ENCODE measurements around the gene HDHD5. TPM values are rescaled to one million over a fixed set of nuclear protein-coding genes. Genes with fewer than 3 reads are reported as not detected.

The HDHD5 gene
- total RNA-seq, 1 donor from 2014 or later = 50.8 TPM

DNA sequence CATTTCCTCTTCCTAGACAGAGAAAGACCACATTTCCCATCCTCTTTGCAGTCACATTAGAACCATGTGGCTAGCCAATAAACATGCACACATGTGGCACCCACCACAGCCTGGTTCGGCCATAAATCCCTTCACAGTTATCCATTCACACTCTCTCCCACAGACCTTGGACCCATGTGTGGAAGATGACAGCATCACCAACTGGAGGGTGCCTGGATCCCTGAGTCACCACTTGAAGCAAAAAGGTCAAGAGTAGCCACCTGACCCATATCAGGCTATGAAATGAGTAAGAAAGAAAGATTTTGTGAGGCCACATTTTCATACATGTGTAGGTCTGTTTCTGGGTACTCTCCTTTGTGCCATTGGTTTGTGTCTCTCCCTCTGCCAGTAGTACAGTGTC lies 28.9 kb downstream of the HDHD5 start:
- Mint-ChIP-seq H3K36me3 (ENCODE audit: low read depth) (peaks cover 6% of the 10 kb centered on the region), H3K4me1 (peaks cover 7% of the 10 kb centered on the region), H3K27me3 (ENCODE audit: low read depth) (no peaks in the 10 kb centered on the region), H3K9me3 (no peaks in the 10 kb centered on the region), H3K4me3 (no peak overlapping the region), H3K27ac (ENCODE audit: unreplicated experiment) (peak overlapping the region; percentile 5)
- TF ChIP-seq, protein P1, sequence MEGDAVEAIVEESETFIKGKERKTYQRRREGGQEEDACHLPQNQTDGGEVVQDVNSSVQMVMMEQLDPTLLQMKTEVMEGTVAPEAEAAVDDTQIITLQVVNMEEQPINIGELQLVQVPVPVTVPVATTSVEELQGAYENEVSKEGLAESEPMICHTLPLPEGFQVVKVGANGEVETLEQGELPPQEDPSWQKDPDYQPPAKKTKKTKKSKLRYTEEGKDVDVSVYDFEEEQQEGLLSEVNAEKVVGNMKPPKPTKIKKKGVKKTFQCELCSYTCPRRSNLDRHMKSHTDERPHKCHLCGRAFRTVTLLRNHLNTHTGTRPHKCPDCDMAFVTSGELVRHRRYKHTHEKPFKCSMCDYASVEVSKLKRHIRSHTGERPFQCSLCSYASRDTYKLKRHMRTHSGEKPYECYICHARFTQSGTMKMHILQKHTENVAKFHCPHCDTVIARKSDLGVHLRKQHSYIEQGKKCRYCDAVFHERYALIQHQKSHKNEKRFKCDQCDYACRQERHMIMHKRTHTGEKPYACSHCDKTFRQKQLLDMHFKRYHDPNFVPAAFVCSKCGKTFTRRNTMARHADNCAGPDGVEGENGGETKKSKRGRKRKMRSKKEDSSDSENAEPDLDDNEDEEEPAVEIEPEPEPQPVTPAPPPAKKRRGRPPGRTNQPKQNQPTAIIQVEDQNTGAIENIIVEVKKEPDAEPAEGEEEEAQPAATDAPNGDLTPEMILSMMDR (conservative IDR thresholded peaks at IDR 0.05) = no peak
- no peak for DNase-seq (ENCODE audit: low read depth, low spot score)

GRCh38 chr22:17121233-17122195 lies 37.6 kb downstream of the HDHD5 start, which contains the start of gene TMEM121B:
TMEM121B (minus strand) TSS chr22:17121360; CDS start chr22:17121127, 233 bp downstream.
- peak within 1 kb of the TSS; percentile 91 for H3K4me3 Mint-ChIP-seq

GRCh38 chr22:17120711-17121232 lies 38.3 kb downstream of the HDHD5 start:
- no peak overlapping the region for H3K27ac Mint-ChIP-seq (ENCODE audit: unreplicated experiment)
- H3K36me3 Mint-ChIP-seq (ENCODE audit: low read depth) = no peaks in the 10 kb centered on the region
- DNase-seq (ENCODE audit: low read depth, low spot score) = peak; percentile 14

More at GRCh38 chr22:17121233-17122195, 37.6 kb downstream of the HDHD5 start, which contains the start of gene TMEM121B:
- TF ChIP-seq, protein P1 (conservative IDR thresholded peaks at IDR 0.05) = no peak
- Mint-ChIP-seq H3K27ac (ENCODE audit: unreplicated experiment) (peak within 1 kb of the TSS; percentile 91), H3K4me1 (peaks cover 32% of the 10 kb centered on the region), H3K27me3 (ENCODE audit: low read depth) (peaks cover 6% of the 10 kb centered on the region), H3K9me3 (no peaks in the 10 kb centered on the region), H3K36me3 (ENCODE audit: low read depth) (no peaks in the 10 kb centered on the region)
- peak; percentile 75 for DNase-seq (ENCODE audit: low read depth, low spot score)

DNA sequence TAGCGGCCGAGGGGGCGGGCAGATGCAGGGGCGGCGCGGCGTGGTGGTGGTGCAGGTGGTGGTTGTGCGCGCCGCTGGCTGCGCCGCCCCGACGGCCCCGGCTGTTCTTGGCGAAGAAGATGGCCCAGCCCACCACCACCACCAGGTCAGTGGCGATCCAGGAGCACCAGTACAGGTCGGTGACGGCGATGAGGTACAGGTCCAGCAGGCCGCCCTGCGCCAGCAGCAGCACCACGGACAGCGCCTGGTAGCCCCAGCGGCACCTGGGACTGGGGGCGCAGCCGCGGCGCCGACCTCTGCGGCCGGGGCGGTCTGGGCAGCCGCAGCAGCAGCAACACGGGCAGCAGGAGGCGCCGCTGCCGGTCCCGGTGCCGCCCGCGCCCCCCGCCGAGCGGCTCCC lies 38.8 kb downstream of the HDHD5 start:
- H3K27ac Mint-ChIP-seq (ENCODE audit: unreplicated experiment) = no peak overlapping the region
- TF ChIP-seq, protein P1 (conservative IDR thresholded peaks at IDR 0.05) = no peak
- H3K27me3 Mint-ChIP-seq (ENCODE audit: low read depth) = peaks cover 6% of the 10 kb centered on the region
- no peaks in the 10 kb centered on the region for H3K9me3 Mint-ChIP-seq
- H3K4me3 Mint-ChIP-seq = no peak overlapping the region
- peaks cover 34% of the 10 kb centered on the region for H3K4me1 Mint-ChIP-seq
- DNase-seq (ENCODE audit: low read depth, low spot score) = peak; percentile 59
- H3K36me3 Mint-ChIP-seq (ENCODE audit: low read depth) = no peaks in the 10 kb centered on the region

More at GRCh38 chr22:17120711-17121232, 38.3 kb downstream of the HDHD5 start:
- no peaks in the 10 kb centered on the region for H3K9me3 Mint-ChIP-seq
- H3K4me3 Mint-ChIP-seq = no peak overlapping the region
- TF ChIP-seq, protein P1 (conservative IDR thresholded peaks at IDR 0.05) = no peak
- peaks cover 6% of the 10 kb centered on the region for H3K27me3 Mint-ChIP-seq (ENCODE audit: low read depth)
- peaks cover 34% of the 10 kb centered on the region for H3K4me1 Mint-ChIP-seq

DNA sequence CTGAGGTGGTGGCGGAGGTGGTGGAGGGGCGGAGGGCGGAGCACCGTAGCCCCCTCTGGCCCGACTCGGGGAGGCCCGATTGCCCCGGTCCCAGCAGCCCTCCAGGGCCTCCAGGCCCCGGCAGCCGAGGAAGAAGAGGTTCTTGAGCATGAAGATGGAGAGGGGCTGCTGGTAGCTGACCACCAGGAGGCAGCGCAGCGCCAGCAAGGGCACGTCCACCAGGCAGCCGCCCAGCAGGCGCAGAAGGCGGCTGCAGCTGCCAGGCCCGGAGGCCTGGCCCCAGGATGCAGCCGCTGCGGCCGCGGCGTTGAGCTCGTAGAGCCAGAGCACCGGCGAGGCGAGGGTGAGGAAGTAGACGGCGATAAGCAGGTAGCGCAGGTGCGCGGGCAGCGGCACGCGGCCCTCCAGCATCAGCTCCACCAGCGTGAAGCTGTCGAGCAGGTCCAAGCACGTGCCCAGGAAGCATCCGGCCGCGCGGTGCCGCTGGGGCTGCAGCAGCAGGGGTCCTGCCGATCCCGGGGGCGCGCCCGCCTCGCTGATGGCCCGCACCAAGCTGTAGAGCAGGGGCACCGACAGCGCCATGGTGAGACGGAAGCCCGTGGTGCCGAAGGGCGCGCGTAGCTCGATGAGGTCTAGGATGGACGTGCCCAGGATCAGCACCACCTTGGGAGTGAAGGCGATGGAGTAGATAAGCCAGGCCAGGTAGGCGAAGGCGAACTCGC lies 39.4 kb downstream of the HDHD5 start:
- no peak overlapping the region for H3K27ac Mint-ChIP-seq (ENCODE audit: unreplicated experiment)
- peak; percentile 34 for DNase-seq (ENCODE audit: low read depth, low spot score)
- no peaks in the 10 kb centered on the region for H3K9me3 Mint-ChIP-seq
- H3K36me3 Mint-ChIP-seq (ENCODE audit: low read depth) = no peaks in the 10 kb centered on the region
- peaks cover 6% of the 10 kb centered on the region for H3K27me3 Mint-ChIP-seq (ENCODE audit: low read depth)
- peak overlapping the region; percentile 83 for H3K4me3 Mint-ChIP-seq
- peaks cover 34% of the 10 kb centered on the region for H3K4me1 Mint-ChIP-seq
- TF ChIP-seq, protein P1 (conservative IDR thresholded peaks at IDR 0.05) = peak; percentile 50
